NCI-H2227 treated with DMSO at 0.1 percent for 48 hours (cell line): ENCODE results near the gene USP32.
"Not testable (repeated sequence)": the region's sequence is repeated elsewhere in the genome, so short reads cannot be mapped to it uniquely, and the experiment has no call there.

Source experiments
- DNase-seq: peaks from one replicate; lab custom pipeline; 2025; lab: John Stamatoyannopoulos, UW

Gene USP32

GRCh38 chr17:60403523-60403810, 11.5 kb upstream of the USP32 start:
- no peak for DNase-seq

GRCh38 chr17:60401819-60402218, 9.9 kb upstream of the USP32 start:
- DNase-seq, result no peak

GRCh38 chr17:60398227-60398959, 6.5 kb upstream of the USP32 start:
- DNase-seq, result no peak

- DNase-seq, result no peak
Observed at GRCh38 chr17:60396412-60396811, 4.5 kb upstream of the USP32 start.

GRCh38 chr17:60395508-60396065, 3.7 kb upstream of the USP32 start:
- peak; percentile 49 for DNase-seq

- peak; percentile 67 for DNase-seq
Observed at GRCh38 chr17:60393840-60394723, 2.1 kb upstream of the USP32 start.

DNA sequence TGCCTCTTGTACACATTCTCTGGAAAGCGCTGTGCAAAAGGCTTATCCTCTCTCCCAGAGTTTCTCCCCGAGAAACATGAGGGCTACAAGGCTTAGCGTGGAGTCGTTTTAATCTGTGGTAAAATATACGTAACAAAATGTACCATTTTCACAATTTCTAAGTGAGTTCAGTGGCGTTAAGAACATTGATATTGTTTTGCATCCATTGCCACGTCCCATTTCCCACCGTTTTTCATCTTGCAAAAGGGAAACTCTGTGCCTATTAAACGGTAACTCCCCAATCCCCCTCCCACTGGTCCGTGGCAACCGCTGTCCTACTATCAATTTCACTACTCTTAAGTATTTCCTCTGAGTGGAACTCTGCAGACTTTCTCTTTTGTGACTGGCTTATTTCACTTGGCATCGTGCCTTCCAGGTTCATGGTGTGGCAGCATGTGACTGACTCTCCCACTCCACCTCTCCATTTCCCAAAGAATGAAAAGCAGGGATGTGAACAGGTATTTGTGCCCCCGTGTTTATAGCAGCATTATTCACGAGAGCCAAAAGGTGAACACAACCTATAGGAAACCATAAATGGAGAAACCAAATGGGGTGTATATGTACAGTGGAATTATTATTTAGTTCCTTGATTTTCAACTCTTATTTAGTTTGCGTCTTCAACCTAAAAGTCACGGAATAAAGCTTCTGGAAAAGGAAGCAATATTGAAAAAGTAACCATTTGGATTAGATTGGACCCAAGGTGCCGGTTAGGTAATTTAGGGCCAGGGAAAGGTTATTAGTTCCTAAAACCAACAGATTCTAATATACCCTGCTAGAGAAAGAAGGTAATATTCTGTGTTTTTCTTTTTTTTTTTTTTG, 1.1 kb upstream of the USP32 start:
- DNase-seq, result peak; percentile 64

DNA sequence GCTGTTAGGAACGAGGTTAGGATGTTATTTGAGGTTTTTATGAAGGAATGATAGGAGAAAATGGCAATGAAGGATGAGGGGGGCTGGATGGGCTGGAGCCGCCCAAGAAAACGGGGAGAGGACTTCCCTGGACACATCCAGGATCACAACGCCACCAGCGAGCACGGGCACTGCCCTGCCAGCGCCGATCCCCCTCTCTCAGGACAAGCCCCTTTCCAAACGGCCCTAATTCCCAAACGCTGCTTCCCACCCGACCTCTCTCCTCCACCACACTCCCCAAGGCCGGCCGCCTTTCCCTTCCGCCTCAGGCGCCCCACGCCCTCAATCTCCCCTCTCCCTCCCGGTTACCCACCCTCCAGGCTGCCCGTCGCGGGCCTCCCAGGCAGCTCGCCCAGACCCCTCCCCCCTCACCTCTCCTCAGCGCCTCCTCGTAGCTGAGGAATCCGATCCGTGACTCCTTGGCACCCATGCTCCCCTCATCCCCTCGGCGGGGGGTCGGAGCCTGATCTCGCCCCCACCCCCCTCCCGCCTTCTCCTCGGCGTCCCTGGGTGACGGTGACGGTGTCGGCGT, 377 bp downstream of the USP32 start:
- peak; percentile 77 for DNase-seq

GRCh38 chr17:60390925-60391470, 935 bp downstream of the USP32 start:
- peak; percentile 67 for DNase-seq

DNA sequence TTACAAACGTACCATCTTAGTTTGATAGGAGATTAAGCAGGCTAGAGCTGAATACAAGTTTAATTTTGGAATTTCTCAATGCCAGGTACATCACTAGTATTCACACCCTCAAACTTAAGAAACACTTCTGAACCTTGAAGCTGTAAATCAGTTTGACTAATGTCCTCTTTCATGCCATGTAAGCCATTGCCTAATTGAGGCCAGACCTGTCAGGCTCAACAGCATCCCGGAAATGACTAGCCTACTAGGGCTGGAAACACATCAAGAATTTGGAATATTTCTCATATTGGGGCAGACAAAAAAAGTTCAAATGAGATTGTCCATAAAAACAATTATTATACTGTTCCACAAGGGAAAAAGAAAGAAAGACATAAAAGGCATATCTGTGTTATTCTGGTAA, 1.7 kb downstream of the USP32 start:
- DNase-seq, result no peak

DNA sequence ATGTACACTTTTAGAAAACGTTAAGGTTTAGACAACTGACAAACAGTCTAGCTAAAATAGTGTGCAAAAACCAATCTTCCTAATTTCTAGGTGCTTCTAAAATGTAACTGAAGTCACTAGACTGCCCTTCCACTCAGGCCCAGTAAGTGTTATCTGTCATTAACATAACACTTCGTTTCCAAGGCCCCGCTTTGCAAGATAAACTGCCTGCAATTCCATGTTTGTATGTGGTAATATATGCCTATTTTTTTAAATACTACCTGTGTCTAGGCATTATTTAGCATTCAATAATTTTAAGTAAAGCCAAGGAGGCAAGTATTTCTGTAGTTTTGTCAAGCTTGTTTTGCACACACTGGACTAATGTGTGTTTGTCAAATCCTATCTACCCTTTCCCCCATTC, 3.2 kb downstream of the USP32 start:
- DNase-seq, result no peak

DNA sequence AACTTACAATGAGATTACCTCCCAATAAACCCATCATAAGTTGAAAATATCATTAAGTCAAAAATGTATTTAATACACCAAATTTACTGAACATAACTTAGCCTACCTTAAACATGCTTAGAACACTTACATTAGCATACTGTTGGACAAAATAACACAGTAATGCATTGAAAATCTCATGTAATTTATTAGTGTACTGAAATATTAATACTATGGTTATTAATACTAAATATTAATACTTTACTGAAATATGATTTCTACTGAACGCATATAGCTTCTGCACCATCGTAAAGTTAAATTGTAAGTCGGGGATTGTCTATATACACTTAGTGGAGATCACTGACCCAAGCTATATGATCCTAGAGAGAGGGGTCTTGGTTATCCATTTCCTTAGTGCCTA, 4.3 kb downstream of the USP32 start:
- no peak for DNase-seq

DNA sequence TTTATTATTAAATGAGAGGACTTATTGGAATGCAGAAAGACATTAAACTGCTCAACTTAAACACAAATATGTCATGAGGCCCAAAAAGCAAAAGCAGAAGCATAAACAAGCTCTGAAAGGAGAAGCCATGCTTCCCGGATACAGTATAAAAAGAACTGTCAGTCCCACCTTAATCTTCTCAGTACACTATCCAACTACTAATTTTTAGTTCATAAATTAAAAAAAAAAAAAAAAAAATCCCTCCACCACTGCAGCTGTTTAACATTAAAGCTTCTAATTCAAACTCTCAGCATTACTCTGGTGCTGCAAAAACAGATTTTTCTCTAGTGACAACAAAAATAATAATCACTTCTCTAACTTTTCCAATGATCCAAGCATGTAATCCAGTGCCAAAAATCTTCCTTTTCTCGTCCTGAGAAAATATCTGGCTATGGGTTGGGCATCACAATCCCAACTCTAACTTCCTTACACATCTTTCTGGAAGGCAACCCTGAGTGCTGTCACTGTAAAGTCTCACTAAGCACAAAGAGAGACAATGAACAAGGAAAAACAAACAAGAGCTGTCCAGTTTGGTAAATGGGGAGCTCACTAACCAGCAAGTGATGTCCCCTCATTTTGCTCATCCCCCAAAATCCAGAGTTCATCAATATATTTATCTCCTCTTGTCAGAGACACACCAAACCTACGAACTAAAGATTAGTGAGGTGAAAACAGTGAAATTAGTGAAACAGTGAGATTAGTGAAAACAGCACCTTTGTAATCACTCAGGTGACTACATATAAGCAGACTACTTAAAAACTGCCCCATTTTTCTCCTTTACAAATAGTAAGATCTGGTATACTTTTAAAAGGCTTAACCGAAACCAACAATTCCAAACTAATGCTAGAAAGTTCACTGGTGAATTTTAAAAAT, 5.5 kb downstream of the USP32 start:
- DNase-seq, result no peak

DNA sequence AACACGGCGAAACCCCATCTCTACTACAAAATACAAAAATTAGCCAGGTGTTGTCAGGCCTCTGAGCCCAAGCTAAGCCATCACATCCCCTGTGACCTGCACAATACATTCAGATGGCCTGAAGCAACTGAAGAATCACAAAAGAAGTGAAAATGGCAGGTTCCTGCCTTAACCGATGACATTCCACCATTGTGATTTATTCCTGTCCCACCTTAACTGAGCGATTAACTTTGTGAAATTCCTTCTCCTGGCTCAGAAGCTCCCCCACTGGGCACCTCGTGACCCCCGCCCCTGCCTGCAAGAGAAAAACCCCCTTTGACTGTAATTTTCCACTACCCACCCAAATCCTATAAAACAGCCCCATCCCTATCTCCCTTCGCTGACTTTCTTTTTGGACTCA, 7.0 kb downstream of the USP32 start:
- DNase-seq, result not testable (repeated sequence)

- peak; percentile 4 for DNase-seq
Observed at GRCh38 chr17:60383379-60383778, 8.6 kb downstream of the USP32 start.

DNA sequence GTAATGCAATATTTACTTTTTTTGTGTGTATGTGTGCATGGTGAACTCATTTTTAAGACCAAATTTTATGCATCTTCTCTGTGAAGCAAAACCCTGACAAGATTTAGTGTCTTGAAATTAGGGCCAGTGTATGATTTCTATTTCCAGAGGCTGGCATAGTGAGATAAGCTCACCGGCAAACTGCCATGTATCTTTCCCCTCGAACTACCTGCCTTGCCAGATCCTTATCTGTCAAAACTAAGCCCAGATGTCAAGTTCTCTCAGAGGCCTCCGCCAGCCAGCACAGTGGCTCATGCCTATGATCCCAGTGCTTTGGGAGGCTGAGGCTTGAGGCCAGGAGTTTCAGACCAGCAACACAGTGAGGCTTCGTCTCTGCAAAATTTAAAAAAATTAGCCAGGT, 10.0 kb downstream of the USP32 start:
- DNase-seq, result no peak

GRCh38 chr17:60379461-60379860, 12.5 kb downstream of the USP32 start:
- DNase-seq, result not testable (repeated sequence)

DNA sequence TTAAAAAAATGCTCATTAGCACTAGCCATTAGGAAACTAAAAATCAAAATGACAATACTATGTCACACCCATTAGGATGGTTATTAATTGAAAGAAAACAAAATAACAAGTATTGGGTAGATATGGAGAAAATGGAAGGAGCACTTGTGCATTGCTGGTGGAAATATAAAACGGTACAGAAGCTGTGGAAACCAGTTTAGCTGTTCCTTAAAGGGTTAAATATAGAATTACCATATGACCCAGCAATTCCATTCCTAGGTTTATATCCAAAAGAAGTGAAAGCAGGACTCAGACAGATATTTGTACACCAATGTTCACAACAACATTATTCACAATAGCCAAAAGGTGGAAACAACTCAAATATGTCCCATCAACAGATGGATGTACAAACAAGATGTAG, 13.7 kb downstream of the USP32 start:
- DNase-seq, result not testable (repeated sequence)

DNA sequence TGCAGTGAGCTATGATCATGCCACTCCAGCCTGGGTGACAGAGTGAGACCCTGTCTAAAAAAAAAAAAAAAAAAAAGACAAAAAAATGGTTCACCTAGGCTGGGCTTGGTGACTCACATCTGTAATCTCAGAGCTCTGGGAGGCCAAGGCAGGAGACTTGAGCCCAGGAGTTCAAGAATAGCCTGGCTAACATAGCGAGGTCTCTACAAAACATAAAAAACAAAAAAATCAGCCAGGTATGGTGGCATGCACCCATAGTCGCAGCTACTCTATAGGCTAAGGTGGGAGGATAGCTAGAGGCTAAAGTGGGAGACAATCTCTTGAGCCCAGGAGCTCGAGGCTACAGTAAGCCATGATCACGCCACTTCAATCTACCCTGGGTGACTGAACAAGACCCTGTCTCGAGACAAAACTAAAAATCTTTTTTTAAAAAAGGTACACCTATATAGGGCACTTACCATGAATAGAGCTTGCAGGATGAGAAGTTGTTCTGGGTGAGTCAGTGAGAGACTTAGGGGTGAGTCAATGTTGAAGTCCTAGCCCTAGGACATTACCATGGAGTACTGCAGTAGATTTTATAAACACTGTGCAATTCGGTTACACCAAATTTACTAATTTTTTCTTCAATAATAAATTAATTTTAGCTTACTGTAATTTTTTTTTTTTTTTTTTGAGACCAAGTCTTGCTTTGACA, 19.0 kb downstream of the USP32 start:
- no peak for DNase-seq
